K562 (cell line): ENCODE measurements around the gene PXDC1. TPM values are rescaled to one million over a fixed set of nuclear protein-coding genes. Genes with fewer than 3 reads are reported as not detected.

Source experiments
- ATF7 ChIP-seq: fragments of 450-650 bp; IDR thresholded peaks from 2 replicates; pipeline ENCODE4 v1.7.1; 2014; ENCODE audit warnings: mild to moderate bottlenecking, moderate library complexity
- BRF1 ChIP-seq: IDR thresholded peaks from 3 replicates; pipeline ENCODE4 v1.6.1; 2011; ENCODE audit warnings: borderline replicate concordance, mild to moderate bottlenecking; ENCODE audit not compliant: insufficient read length; ENCODE audit errors: extremely low read depth
- HDAC2 ChIP-seq: fragments of 450-650 bp; IDR thresholded peaks from 2 replicates; pipeline ENCODE4 v1.6.1; 2016; ENCODE audit warnings: mild to moderate bottlenecking
- KAT8 ChIP-seq: fragments of 450-650 bp; IDR thresholded peaks from 2 replicates; pipeline ENCODE4 v1.6.1; 2016; ENCODE audit warnings: low read depth, mild to moderate bottlenecking
- PHF21A ChIP-seq: fragments of 450-650 bp; IDR thresholded peaks from 2 replicates; pipeline ENCODE4 v1.6.1; 2017; ENCODE audit warnings: low read depth, borderline replicate concordance
- RFX5 ChIP-seq: IDR thresholded peaks from 2 replicates; pipeline ENCODE4 v1.6.1; 2011; ENCODE audit warnings: low read depth, mild to moderate bottlenecking, improper control_type of control experiment, low read length
- SMARCE1 ChIP-seq: fragments of 450-650 bp; IDR thresholded peaks from 2 replicates; pipeline ENCODE4 v1.7.1; 2016; ENCODE audit warnings: mild to moderate bottlenecking
- SREBF2 ChIP-seq: sonication (generic); formaldehyde crosslinking; IDR thresholded peaks from 2 replicates; pipeline ENCODE4 v1.4.0; 2020; ENCODE audit warnings: mild to moderate bottlenecking, missing genetic modification reagents
- ZNF282 ChIP-seq: sonication (generic); formaldehyde crosslinking; IDR thresholded peaks from 2 replicates; pipeline ENCODE4 v1.8.1; 2023; ENCODE audit warnings: missing genetic modification reagents
- ZNF609 ChIP-seq: sonication (generic); formaldehyde crosslinking; IDR thresholded peaks from 2 replicates; pipeline ENCODE4 v1.8.1; 2023; ENCODE audit warnings: missing genetic modification reagents, mild to moderate bottlenecking, borderline replicate concordance
- ZNF830 ChIP-seq: fragments of 250-450 bp; sonication (Bioruptor Pico); IDR thresholded peaks from 2 replicates; pipeline ENCODE4 v1.5.0; 2021; ENCODE audit warnings: mild to moderate bottlenecking
- polyA plus RNA-seq, 8 experiments: library from polyadenylated mRNA; depleted of rRNA in 4 of 8; stranded (reverse) in 5 of 8; unstranded in 3 of 8; fragments of >200 nt; fragmentation: Nextera tagmentation in 2 of 8; fragmentation: Illumina TruSeq in 1 of 8; extraction: Ambion mirVana in 2 of 8; extraction: Trizol in 1 of 8; gene quantifications; 2 replicates each; pipeline versions ENCODE4 v1.2.1 to v1.2.3, GENCODE V29; 2011 to 2014; ENCODE audit warnings: inconsistent platforms in 1 of 8, missing spikeins in 1 of 8
- total RNA-seq, 7 experiments: library from RNA; depleted of rRNA in 6 of 7; stranded (reverse); fragments of >200 nt in 6 of 7; fragmentation: Illumina TruSeq in 2 of 7; extraction: Trizol in 2 of 7; gene quantifications; 2 replicates each; pipeline versions ENCODE4 v1.2.1 to v1.2.3, GENCODE V29; 2011 to 2021; ENCODE audit warnings: low replicate concordance in 1 of 7
- TF ChIP-seq, protein P1 (sequence below): fragments of 250-450 bp; sonication (Bioruptor Pico); IDR thresholded peaks from 2 replicates; pipeline ENCODE4 v1.8.0; 2021; ENCODE audit warnings: moderate library complexity, mild to moderate bottlenecking, inconsistent platforms

Gene PXDC1
- total and polyA plus RNA-seq, 9 of the 15 experiments (the other 6 are each of a cell fraction or from before 2014, with no cell fraction given), result 0.09 to 0.33 (median 0.16) TPM; not detected in 5

- no peak for TF ChIP-seq ZNF609 (CRISPR knock-in tag)
- TF ChIP-seq, protein P1, sequence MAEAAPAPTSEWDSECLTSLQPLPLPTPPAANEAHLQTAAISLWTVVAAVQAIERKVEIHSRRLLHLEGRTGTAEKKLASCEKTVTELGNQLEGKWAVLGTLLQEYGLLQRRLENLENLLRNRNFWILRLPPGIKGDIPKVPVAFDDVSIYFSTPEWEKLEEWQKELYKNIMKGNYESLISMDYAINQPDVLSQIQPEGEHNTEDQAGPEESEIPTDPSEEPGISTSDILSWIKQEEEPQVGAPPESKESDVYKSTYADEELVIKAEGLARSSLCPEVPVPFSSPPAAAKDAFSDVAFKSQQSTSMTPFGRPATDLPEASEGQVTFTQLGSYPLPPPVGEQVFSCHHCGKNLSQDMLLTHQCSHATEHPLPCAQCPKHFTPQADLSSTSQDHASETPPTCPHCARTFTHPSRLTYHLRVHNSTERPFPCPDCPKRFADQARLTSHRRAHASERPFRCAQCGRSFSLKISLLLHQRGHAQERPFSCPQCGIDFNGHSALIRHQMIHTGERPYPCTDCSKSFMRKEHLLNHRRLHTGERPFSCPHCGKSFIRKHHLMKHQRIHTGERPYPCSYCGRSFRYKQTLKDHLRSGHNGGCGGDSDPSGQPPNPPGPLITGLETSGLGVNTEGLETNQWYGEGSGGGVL (CRISPR knock-in tag), result no peak
- TF ChIP-seq ZNF282 (CRISPR knock-in tag), result no peak
- TF ChIP-seq BRF1, result no peak
- TF ChIP-seq HDAC2, result no peak
- TF ChIP-seq PHF21A, result no peak
- no peak for TF ChIP-seq KAT8
- TF ChIP-seq ZNF830 (CRISPR knock-in tag), result no peak
- TF ChIP-seq SMARCE1, result no peak
- no peak for TF ChIP-seq RFX5
- no peak for TF ChIP-seq SREBF2 (CRISPR knock-in tag)
- no peak for TF ChIP-seq ATF7
- TF ChIP-seq, all 486 proteins: peak for 0
Measured at GRCh38 chr6:3764516-3765335, 13.2 kb upstream of the PXDC1 start (continued).
